Panc1 (cell line): Measurements from ENCODE around the gene AUH. TPM values are rescaled to one million over a fixed set of nuclear protein-coding genes. Genes with fewer than 3 reads are reported as not detected.
"Not testable (repeated sequence)": the region's sequence is repeated elsewhere in the genome, so short reads cannot be mapped to it uniquely, and the experiment has no call there.

Source experiments
- ATAC-seq: fragments of 200-7000 bp; cut with Tn5 transposase; 2 replicates; pipeline ENCODE4 v1.9.1; 2020; ENCODE audit warnings: mild to moderate bottlenecking, moderate library complexity
- BruUV-seq: library from RNA; stranded (reverse); fragments of 400-500 nt; replicated peaks from 2 replicates; lab custom pipeline; 2021; lab: Mats Ljungman, UMichigan
- CTCF ChIA-PET: fragments of 300-600 bp; sonication (Branson Sonifier 250); formaldehyde crosslinking; loops from one replicate; lab custom pipeline; 2022; ENCODE audit warnings: antibody characterized with exemption; lab: Charles Lee
- POLR2A ChIA-PET: fragments of 300-600 bp; sonication (Branson Sonifier 250); formaldehyde crosslinking; loops from one replicate; lab custom pipeline; 2022; ENCODE audit warnings: antibody characterized with exemption; lab: Charles Lee
- DNase-seq: peaks from one replicate; pipeline ENCODE4 v3.0.0-alpha.2; 2010; ENCODE audit warnings: low read depth, low spot score
- H3K27ac ChIP-seq: 2 replicates; pipeline ENCODE4 v1.5.1; 2011; ENCODE audit warnings: mild to moderate bottlenecking, low read length, inconsistent platforms
- H3K27me3 ChIP-seq: fragments of 200-500 bp; sonication (Bioruptor generic); 2 replicates; pipeline ENCODE4 v1.6.0; 2014; ENCODE audit warnings: low read length, inconsistent platforms; ENCODE audit not compliant: control insufficient read depth, insufficient read depth
- H3K36me3 ChIP-seq: fragments of 200-500 bp; sonication (Bioruptor generic); 2 replicates; pipeline ENCODE4 v1.5.1; 2014; ENCODE audit warnings: inconsistent platforms, mild to moderate bottlenecking, low read length, moderate library complexity; ENCODE audit not compliant: control insufficient read depth, insufficient read depth
- H3K4me1 ChIP-seq: 2 replicates; pipeline ENCODE4 v1.5.1; 2011; ENCODE audit warnings: inconsistent platforms, mild to moderate bottlenecking, low read length, moderate library complexity; ENCODE audit not compliant: control insufficient read depth, insufficient read depth
- H3K4me3 ChIP-seq, 2 experiments: 2 replicates each; pipeline ENCODE4 v1.5.1; 2011 to 2012; ENCODE audit warnings: low read depth in 2 of 2, low read length in 2 of 2, mild to moderate bottlenecking in 2 of 2, inconsistent platforms in 1 of 2, moderate library complexity in 1 of 2
- H3K9me3 ChIP-seq: fragments of 200-500 bp; sonication (Bioruptor generic); 2 replicates; pipeline ENCODE4 v1.5.1; 2014; ENCODE audit warnings: low read depth, mild to moderate bottlenecking, inconsistent platforms, low read length, moderate library complexity; ENCODE audit not compliant: control insufficient read depth, insufficient read depth
- POLR2AphosphoS5 ChIP-seq: IDR thresholded peaks from 2 replicates; pipeline ENCODE4 v1.6.1; 2012; ENCODE audit warnings: mild to moderate bottlenecking, low read depth, low read length, moderate library complexity
- SIN3A ChIP-seq: IDR thresholded peaks from 2 replicates; pipeline ENCODE4 v1.6.1; 2012; ENCODE audit warnings: low read depth, mild to moderate bottlenecking, low read length, moderate library complexity, borderline replicate concordance; ENCODE audit not compliant: insufficient read depth
- TCF7L2 ChIP-seq: IDR thresholded peaks from 2 replicates; pipeline ENCODE4 v1.6.1; 2011; ENCODE audit warnings: mild to moderate bottlenecking, low read depth, low read length, inconsistent platforms
- in situ Hi-C: cut with HindIII; loops from 2 replicates; pipeline ENCODE4 v1.10.0; 2016; ENCODE audit warnings: low sequenced_read_pairs, low pct_unique_long_range_greater_than_20kb
- intact Hi-C: fragments of 100-400 bp; cut with micrococcal nuclease; formaldehyde crosslinking; loops from one replicate; pipeline ENCODE4 v1.10.0; 2022; ENCODE audit not compliant: unreplicated experiment
- total RNA-seq: library from RNA; stranded (reverse); gene quantifications from one replicate; pipeline ENCODE4 v1.2.1, GENCODE V29; 2021; ENCODE audit not compliant: unreplicated experiment
- TF ChIP-seq, protein P1 (sequence below), 2 experiments: IDR thresholded peaks; 2 replicates each; pipeline ENCODE4 v1.6.1; 2011 to 2012; ENCODE audit warnings: low read depth in 2 of 2, control low read depth in 1 of 2, low read length in 1 of 2, mild to moderate bottlenecking in 1 of 2, moderate library complexity in 1 of 2; ENCODE audit not compliant: insufficient read depth in 1 of 2
- TF ChIP-seq, protein P2 (sequence below): fragments of 450-650 bp; IDR thresholded peaks from 2 replicates; pipeline ENCODE4 v1.5.1; 2017; ENCODE audit warnings: mild to moderate bottlenecking

Gene AUH
- total RNA-seq, 1 experiment from 2014 or later = 7.7 TPM

DNA sequence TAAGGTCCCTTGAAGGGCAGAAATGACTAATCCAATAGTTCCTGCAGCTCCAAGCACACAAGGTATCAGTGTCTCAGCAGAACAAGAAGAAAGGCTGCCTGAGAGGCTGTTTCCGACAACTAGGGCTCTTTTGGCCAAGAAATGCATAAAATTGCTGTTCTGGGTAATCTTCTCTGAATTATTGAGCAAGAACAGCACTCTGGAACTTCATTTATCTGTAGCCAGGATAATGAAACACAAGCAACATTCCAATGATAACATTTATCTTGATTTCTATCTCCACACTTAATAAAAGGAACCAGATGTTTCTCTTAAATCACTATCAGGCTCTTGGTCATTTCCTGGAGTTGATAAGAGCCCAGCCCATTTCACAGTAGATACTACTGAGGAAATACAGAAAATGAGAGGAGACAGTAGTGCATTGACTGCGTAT is 17.0 kb upstream of the AUH start:
- no peak for DNase-seq
- ChIA-PET POLR2A (no interaction called here), CTCF (no interaction called here)
- no peak for ATAC-seq
- TF ChIP-seq POLR2AphosphoS5 (no peak), SIN3A (no peak), TCF7L2 (no peak)
- TF ChIP-seq, protein P1, sequence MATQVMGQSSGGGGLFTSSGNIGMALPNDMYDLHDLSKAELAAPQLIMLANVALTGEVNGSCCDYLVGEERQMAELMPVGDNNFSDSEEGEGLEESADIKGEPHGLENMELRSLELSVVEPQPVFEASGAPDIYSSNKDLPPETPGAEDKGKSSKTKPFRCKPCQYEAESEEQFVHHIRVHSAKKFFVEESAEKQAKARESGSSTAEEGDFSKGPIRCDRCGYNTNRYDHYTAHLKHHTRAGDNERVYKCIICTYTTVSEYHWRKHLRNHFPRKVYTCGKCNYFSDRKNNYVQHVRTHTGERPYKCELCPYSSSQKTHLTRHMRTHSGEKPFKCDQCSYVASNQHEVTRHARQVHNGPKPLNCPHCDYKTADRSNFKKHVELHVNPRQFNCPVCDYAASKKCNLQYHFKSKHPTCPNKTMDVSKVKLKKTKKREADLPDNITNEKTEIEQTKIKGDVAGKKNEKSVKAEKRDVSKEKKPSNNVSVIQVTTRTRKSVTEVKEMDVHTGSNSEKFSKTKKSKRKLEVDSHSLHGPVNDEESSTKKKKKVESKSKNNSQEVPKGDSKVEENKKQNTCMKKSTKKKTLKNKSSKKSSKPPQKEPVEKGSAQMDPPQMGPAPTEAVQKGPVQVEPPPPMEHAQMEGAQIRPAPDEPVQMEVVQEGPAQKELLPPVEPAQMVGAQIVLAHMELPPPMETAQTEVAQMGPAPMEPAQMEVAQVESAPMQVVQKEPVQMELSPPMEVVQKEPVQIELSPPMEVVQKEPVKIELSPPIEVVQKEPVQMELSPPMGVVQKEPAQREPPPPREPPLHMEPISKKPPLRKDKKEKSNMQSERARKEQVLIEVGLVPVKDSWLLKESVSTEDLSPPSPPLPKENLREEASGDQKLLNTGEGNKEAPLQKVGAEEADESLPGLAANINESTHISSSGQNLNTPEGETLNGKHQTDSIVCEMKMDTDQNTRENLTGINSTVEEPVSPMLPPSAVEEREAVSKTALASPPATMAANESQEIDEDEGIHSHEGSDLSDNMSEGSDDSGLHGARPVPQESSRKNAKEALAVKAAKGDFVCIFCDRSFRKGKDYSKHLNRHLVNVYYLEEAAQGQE (IDR thresholded peaks at IDR 0.05; ENCODE audit: insufficient read depth in 1 of 2, low read depth in 2 of 2, low read length in 1 of 2) = no peak
- TF ChIP-seq, protein P2, sequence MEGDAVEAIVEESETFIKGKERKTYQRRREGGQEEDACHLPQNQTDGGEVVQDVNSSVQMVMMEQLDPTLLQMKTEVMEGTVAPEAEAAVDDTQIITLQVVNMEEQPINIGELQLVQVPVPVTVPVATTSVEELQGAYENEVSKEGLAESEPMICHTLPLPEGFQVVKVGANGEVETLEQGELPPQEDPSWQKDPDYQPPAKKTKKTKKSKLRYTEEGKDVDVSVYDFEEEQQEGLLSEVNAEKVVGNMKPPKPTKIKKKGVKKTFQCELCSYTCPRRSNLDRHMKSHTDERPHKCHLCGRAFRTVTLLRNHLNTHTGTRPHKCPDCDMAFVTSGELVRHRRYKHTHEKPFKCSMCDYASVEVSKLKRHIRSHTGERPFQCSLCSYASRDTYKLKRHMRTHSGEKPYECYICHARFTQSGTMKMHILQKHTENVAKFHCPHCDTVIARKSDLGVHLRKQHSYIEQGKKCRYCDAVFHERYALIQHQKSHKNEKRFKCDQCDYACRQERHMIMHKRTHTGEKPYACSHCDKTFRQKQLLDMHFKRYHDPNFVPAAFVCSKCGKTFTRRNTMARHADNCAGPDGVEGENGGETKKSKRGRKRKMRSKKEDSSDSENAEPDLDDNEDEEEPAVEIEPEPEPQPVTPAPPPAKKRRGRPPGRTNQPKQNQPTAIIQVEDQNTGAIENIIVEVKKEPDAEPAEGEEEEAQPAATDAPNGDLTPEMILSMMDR = no peak
- Histone ChIP-seq H3K27ac (no peak overlapping the region), H3K4me1 (no peaks in the 10 kb centered on the region), H3K36me3 (no peaks in the 10 kb centered on the region), H3K27me3 (no peaks in the 10 kb centered on the region), H3K9me3 (no peaks in the 10 kb centered on the region), H3K4me3 (no peak overlapping the region)
- BruUV-seq = no TSS peak
- intact Hi-C loops (no loop called here), in situ Hi-C loops (no loop called here)

DNA sequence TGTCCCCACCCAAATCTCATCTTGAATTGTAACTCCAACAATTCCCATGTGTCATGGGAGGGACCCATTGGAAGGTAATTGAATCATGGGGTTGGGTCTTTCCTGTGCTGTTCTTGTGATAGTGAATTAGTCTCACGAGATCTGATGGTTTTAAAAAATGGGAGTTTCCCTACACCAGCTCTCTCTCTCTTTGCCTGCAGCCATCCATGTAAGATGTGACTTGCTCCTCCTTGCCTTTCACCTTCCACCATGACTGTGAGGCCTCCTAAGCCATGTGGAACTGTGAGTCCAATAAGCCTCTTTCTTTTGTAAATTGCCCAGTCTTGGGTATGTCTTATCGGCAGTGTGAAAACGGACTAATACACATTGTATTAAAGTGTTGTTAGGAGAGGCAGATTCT is 16.3 kb upstream of the AUH start:
- H3K4me1 ChIP-seq, intact Hi-C loops, ATAC-seq, H3K27ac ChIP-seq, CTCF ChIA-PET, BruUV-seq, H3K9me3 ChIP-seq, H3K27me3 ChIP-seq, POLR2A ChIA-PET, H3K36me3 ChIP-seq, in situ Hi-C loops, DNase-seq, H3K4me3 ChIP-seq: not testable (repeated sequence)

DNA sequence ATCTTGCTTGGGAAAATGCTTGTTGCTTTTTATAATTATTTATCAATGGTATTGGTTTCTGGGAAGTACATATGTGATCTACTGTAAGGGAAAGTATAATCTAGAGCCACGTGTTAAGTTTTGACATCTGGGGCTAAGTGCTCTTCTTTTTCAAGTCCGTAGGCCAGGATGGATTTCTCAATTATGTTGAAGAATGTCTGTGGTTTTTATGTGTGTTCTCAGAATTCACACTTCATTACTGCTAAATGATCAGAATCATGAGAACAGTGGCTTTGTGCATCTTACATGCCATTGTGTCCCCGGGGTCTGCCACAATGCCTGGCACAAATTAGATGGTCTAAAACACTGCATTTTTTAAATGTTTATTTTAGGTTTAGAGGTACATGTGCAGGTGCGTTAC is 14.5 kb upstream of the AUH start:
- ChIA-PET CTCF (no interaction called here), POLR2A (no interaction called here)
- Histone ChIP-seq H3K27me3 (no peaks in the 10 kb centered on the region), H3K27ac (no peak overlapping the region), H3K4me1 (no peaks in the 10 kb centered on the region), H3K36me3 (no peaks in the 10 kb centered on the region), H3K4me3 (no peak overlapping the region), H3K9me3 (no peaks in the 10 kb centered on the region)
- BruUV-seq = no TSS peak
- no peak for ATAC-seq
- DNase-seq = no peak
- intact Hi-C loops (no loop called here), in situ Hi-C loops (no loop called here)
- TF ChIP-seq TCF7L2 = no peak
- TF ChIP-seq, protein P1 (IDR thresholded peaks at IDR 0.05; ENCODE audit: insufficient read depth in 1 of 2, low read depth in 2 of 2, low read length in 1 of 2) = no peak
- TF ChIP-seq POLR2AphosphoS5 = no peak
- no peak for TF ChIP-seq SIN3A
- TF ChIP-seq, protein P2 = no peak
